ENCODE results near the gene FRRS1.
"Not testable (repeated sequence)": the region's sequence is repeated elsewhere in the genome, so short reads cannot be mapped to it uniquely, and the experiment has no call there.

FRRS1 gene

DNA sequence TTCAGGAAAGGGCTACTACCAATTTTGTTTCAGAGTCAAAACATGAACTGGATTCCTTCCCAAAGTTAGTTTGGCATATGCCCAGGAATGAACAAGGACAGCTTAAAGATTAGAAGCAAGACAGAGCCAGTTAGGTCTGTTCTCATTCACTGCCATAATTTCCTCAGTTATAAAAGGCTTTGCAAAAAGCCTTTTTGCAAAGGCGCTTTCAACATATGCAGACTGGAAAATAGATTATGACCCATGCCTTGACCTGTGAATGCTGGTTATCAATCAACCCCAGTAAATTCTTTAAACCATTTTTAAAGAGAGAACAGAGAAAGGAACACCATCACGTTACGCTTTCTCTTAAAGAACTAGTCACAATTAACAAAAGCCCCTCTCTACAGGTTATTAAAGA lies 1.7 kb upstream of the FRRS1 start:
- no peak for DNase-seq (ENCODE audit: low read depth in 2 of 2)

DNA sequence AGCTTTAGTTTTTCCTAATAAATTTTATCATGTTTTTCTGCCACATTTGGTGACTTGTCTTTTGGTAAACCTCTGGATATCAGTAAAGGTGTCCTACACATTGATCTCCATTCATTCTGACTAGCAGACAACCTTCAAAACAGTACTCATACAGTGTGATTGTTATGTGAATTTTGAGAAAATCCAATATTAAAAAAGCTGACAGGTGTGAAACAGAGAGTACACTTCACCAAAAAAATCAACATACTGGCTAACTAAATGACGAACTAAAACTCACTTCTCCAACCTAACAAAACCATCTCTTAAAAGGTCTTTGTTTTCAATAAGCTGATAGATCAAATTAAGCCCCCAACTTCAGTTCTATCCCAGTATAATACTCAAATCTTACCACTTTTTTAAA lies 1.5 kb downstream of the FRRS1 start:
- no peak for DNase-seq (ENCODE audit: low read depth in 2 of 2)

DNA sequence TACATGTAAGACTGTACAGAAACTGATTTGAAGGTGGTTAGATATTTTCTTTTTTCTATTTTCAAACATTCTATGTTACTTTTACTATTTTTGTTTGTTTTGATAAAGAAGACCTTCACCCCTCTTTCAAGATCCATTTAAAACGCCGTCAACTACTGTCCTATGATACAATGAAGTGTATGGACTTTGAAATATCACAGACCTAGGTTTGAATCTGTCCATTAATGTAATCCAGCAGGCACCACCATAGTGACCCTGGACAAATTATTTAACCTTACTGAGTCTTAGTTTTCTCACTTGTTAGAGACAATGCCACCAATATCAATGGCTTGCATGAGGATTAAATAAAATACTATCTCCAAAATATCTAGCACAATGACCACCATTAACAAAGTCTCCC lies 2.0 kb downstream of the FRRS1 start:
- DNase-seq (ENCODE audit: low read depth in 2 of 2), result no peak

DNA sequence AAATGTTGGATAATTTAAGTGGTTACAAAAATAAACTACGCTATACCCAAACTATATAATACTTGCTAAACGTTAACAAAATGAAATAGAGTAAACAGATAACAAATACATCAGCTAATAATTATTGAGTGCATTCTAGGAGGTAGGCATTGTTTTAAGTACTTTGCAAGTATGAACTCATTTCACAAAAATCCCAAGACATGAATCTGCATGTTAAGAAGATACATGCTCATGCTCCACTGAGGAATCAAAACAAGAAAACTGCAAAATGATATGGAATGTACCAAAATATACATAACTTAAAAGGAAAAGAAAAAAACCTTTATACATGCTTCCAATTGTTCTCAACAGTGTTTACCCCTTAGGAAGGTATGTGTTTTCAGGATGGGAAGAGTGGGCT lies 2.5 kb downstream of the FRRS1 start:
- DNase-seq (ENCODE audit: low read depth in 2 of 2), result no peak

DNA sequence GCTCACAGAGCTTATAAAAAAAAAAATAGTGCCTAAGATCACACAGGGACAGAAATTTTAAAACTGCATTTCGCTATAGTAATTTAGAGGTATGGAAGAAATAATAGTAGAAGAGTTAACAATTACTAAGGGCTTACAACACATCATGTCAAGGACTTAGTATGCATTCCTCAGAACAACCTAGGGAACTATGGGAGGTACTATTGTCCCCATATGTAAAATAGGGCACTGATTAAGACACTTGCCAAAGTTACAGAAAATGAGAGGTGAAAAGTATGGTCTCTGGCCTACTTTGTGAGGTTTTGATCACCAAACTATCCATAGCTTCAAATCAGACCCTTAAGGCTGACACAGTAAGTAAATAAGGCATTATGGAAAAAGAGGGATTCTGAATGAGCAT lies 4.7 kb downstream of the FRRS1 start:
- DNase-seq (ENCODE audit: low read depth in 2 of 2), result no peak

DNA sequence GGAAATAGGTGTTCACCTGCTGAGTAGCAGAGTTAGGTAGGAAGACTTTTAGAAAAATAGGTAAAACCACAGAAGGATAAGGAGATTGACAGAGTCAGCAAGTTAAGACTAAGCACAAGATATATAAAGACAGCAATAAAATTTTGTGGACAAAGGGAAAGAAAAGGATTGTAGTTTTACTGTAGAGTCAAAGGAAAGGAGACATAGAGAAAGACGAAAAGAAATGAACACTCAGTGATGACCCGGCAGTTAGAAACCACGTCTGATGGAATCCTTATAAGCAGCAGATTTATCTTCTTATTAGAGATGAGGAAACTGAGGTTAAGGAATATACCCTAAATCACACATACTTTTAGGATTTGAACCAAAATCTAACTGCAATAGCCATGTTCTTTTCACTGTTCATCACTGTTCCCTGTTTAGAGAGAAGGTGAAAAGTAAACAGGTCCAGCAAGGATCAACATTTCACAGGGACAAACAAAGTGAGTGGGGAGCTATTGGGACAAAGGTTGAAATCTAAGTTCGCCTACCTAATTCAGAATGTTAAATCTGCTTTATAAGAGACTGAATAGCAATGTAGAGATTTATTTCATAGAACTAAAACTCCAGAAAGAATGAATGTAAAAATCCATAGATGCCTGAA lies 6.8 kb downstream of the FRRS1 start:
- DNase-seq (ENCODE audit: low read depth in 2 of 2), result no peak

DNA sequence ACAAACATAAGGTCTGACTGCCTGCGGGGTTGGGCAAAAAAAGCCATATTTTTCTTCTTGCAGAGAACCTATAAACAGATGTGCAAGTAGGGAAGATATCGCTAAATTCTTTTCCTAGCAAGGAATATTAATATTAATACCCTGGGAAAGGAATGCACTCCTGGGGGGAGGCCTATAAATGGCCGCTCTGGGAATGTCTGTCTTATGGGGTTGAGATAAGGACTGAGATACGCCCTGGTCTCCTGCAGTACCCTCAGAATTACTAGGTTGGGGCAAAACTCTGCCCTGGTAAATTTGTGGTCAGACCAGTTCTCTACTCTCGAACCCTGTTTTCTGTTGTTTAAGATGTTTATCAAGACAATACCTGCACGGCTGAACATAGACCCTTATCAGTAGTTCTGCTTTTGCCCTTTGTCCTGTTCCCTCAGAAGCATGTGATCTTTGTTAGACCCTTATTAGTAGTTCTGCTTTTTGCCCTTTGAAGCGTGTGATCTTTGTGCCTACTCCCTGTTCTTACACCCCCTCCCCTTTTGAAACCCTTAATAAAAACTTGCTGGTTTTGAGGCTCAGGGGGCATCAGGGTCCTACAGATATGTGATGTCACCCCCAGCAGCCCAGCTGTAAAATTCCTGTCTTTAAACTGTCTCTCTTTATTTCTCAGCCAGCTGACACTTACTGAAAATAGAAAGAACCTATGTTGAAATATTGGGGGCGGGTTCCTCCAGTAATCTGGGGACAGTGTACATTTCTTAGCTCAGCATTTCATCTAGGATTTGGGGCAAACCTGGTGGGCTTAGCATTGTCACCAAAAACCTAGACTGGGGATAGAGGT lies 7.5 kb downstream of the FRRS1 start:
- not testable (repeated sequence) for DNase-seq (ENCODE audit: low read depth in 2 of 2)

DNA sequence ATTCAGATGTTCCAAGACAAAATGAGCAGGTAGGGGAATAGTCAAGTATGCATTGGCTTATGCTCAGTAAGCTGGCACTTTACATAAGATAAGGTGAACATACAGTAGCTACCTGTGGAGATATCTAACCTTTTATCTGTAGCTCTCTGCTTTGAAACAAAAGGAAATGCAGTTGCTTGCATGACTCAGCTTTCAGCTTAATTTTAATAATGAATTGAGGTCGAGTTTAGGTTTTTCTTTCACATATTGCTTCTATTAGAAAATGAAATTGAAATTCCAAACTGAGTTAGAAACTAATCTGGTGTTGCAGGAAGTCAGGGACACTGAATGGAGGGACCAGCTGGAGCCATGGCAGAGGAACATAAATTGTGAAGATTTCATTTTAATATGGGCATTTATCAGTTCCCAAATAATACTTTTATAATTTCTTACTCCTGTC lies 8.3 kb downstream of the FRRS1 start:
- DNase-seq (ENCODE audit: low read depth in 2 of 2), result no peak

DNA sequence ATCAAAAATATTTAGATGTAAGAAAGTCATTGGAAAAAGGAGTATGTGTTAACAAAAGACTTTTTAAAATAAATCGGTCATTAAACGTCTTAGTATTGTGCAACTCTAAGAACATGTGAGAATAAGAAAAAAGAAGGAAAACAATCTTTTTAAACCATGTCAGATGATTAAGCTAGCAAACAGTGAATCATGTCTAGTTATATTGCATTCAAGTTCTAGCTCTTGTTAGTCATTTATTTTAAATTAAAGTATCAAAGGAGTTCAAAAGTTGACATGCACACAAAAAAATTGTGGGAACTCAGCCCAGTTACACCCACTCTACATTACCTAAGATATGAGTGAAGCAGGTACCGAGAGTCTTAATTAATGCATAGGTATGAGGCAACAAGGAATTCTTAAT lies 9.8 kb downstream of the FRRS1 start:
- no peak for DNase-seq (ENCODE audit: low read depth in 2 of 2)

DNA sequence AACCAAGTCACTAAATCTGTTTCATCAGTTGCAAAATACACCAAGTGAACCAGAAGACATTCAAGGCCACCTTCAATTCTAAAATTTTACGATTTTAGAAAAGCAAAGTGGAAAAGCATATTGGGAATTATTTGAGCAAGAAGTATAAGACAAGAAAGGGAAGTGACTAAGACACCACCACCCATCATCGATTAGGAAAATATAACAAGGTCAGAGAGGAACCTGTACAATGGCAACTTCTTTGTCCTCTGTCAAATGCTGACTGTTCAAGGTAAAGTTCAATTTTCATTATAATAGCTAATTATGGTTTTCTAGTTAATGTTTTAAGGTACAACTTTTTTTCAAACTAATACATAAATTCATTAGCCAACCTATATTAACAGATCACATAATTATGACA lies 10.8 kb downstream of the FRRS1 start:
- DNase-seq (ENCODE audit: low read depth in 2 of 2), result no peak

DNA sequence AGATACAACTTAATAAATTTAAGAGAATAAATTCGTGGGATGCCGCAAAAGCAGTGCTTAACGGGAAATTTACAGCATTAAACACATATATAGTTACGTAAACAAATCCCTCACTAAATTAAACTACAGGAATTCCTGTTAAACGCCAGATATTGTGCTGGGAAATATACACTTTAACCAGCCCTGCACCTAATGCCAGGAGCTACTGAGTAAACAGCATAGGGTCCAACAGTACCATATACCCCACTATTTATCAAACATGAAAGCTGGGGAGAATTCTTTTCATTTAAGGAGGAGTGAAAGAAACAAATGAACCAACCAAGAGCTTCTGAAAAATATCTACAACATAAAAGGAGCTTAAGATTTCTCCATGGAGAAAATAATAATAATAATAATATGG lies 11.7 kb downstream of the FRRS1 start:
- no peak for DNase-seq (ENCODE audit: low read depth in 2 of 2)

DNA sequence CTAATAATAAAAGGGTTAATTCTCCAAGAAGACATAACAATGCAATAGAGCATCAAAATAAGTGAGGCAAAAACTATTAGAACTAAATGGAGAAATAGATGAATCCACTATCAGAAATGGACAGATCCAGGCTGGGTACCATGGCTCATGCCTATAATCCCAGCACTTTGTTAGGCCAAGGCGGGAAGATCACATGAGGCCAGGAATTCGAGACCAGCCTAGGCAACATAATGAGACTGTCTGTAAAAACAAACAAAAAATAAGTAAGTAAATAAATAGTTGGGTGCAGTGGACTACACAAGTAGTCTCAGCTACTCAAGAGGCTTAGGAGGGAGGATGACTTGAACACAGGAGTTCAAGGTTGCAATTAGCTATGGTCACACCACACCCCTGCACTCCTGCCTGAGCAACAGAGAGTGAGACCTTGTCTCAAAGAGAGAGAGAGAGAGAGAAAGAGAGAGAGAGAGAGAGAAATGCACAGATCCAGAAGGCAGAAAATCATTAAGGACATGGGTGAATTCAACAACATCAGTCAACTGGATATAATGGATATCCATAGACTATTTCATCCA lies 12.3 kb downstream of the FRRS1 start:
- no peak for DNase-seq (ENCODE audit: low read depth in 2 of 2)

DNA sequence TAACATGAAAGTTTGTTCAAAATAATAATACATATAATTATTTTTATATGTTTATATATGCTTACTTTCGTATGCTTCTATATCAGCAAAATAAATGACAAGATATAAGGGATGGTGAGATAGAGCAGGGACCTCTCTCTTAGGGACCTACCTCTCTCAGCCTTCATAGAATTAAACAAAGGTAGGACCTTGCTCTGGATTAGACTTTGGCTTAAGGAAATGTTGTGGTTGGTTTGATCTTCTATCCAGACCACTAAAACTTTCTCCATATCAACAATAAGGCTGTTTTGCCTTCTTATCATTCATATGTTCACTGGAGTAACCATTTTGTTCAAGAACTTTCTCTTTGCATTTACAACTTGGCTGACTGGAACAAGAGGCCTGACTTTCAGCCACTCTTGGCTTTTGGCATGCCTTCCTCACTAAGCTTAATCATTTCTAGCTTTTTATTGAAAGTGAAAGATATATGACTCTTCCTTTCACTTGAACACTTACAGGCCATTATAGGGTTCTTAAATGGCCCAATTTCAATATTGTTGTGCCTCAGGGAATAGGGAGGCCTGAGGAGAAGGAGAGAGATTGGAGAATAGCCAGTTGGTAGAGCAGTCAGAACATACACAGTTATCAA lies 14.4 kb downstream of the FRRS1 start:
- no peak for DNase-seq (ENCODE audit: low read depth in 2 of 2)

DNA sequence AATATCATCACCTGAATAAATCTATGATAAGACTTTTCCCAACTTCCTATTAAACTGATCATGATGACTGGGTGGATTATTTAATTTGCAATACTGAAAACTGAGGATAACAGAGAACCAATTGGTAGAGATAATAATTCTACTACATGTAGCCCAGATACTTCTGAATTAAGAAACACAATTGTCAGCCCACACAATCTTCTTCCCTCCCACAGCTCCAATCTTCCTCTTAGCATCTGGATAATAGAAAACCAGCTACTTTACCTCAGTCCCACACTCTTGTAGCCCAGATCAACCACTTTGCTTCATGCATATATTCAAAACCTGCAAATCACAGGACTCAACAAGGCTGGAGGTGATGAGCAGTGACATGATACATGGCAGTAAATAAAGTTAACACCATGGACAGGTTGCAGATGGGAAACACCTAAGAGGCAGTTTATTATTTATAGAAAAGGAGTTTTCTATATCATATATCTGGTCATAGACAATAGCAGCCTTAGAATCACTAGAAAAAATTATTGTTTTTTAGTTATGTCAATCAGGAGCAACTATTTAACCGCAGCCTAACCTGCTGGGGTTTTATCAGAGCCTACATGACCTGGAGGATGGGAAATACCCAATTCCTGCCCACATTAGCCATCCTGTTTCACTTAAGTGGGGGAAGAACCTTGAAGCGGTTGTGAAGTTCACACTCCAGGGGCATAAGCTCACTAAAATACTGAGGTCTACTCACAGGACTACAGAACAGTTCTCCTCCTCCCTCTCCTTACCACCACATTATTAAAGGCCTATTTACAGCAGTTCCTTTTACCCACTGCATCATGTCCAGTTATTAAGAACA lies 16.7 kb downstream of the FRRS1 start:
- DNase-seq (ENCODE audit: low read depth in 2 of 2), result no peak

DNA sequence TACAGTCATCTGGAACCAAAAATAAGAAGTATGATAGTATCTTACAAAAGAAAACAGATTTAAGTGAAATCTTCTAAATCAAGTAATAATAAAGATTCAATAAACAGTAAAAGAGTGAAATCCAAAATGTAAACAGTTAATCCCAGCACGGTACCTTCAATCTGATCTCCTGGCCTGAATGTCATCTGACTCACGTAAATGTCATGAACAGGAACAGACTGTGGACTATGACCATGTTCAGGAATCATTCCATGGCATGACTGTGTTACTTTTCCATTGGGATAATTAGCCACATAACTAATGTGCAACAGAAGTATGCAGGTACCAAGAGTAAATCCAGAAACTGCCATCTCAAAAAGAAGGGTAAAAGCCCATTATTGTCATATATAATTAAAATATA lies 18.0 kb downstream of the FRRS1 start:
- DNase-seq (ENCODE audit: low read depth in 2 of 2), result no peak

DNA sequence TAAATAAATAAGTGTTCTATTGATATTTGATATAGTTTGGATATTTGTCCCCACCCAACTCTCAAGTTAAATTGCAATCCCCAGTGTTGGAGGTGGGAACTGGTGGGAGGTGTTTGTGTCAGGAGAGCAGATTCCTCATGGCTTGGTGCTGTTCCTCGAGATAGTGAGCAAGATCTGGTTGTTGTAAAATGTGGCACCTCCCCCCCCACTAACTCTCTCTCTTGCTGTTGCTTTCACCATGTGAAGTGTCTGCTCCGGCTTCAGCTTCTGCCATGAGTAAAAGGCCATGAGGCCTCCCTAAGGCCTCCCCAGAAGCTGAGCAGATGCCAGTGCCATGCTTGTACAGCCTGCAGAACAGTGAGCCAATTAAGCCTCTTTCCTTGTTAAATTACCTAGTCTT lies 20.8 kb downstream of the FRRS1 start:
- no peak for DNase-seq (ENCODE audit: low read depth in 2 of 2)

DNA sequence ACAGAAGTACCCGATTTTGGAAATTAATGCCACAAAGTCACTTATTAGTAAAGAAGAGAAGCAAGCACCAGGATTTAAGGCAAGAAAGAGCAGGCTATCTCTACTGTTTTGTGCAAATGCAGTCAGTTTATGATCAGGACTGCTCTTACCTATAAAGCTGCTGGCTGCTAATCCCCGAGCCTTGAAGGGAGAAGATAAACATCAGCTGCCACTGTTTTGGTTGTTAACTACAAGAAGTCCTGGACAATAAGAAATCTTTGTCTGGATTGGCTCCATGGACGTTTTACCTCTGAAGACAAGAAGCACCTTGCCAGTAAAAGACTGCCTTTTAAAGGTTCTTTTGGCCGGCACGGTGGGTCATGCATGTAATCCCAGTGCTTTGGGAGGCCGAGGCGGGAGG lies 21.4 kb downstream of the FRRS1 start:
- no peak for DNase-seq (ENCODE audit: low read depth in 2 of 2)

DNA sequence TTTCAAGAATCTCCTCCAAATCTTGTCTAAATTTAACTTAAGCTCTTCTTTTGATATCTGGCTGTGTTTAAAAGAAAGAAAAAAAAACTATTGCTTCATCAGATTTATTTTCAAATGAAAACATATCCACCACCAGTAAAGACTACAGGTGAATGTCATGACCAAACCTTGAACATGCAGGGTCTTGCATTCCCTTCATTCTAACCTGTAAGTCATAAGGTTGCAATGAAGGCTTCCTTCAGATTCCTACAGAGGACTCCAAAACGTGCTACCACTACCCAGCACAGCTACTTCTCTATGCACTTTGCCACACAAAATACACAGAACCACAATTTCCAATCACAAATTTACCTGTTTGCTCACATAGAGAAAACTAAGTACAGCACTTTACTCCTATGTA lies 26.3 kb downstream of the FRRS1 start:
- DNase-seq (ENCODE audit: low read depth in 2 of 2), result no peak

DNA sequence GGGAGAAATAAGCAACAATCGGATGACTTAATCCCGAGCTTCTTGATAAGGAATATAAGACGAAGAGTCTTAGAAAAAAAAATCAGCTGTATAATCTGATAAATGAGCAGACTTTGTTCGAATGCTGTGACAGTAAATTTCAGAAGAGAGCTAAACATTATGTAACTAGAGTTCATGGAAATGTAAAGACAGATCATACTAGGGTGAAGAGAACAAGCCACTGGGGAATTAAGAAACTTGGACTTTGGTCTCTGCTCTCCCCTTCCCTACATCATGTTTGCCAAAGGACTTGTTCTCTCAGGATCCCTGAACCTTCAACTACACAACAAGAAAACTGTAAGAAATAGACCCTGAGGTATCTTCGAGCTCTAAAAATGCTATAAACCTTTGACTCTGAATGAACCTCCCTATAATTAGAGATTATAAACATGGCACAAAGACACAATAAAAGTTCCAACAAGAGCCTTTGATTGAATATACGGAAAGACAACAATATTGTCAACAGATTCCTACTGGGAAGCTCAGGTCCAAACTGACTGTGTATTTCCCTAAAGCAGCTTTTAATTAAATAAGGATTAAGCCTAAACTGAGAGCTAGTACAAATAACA lies 27.5 kb downstream of the FRRS1 start:
- DNase-seq (ENCODE audit: low read depth in 2 of 2), result no peak

DNA sequence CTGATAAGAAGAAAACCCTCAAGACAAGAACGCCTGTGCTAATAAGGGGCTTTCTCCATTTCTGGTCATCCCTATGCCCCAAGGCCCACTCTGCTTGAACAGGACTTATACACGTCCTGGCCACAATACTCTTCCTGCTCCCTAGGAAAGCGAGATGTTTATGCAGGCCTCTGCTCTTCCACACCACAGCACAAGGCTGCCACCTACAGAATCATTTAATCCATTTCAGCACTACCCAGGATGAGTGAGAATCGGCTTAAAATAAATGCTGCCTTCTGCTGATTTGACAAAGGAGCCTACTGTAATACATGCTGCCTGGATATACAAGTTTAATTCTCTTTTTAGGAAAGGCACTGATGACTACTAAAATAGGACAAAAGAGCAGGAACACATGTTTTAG lies 29.4 kb downstream of the FRRS1 start:
- no peak for DNase-seq (ENCODE audit: low read depth in 2 of 2)

DNA sequence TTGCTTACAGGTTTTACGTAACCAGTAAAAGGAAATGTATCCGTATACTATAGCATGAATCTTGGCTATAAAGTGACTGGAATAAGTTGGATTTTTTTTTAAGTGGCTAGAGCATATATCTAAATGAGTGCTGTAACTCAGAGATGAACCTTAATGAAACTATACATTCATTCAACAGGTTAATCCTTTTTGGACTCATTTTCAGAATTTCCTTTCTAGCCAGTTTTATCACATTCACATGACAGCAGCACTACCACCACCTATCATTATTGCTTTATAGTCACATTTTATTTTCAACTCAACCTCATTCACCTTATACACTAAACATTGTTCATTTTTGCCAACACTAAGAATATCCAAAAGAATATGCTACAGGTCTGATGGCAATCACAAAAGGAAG lies 30.6 kb downstream of the FRRS1 start:
- DNase-seq (ENCODE audit: low read depth in 2 of 2), result no peak

Measured in stimulated activated CD8-positive, alpha-beta memory T cell treated with anti-CD3 and anti-CD28 coated beads, Interleukin-2, amount 100 ng/mL, for 48 hours (primary cell).